Activated gamma-delta T cell treated with anti-CD3 and anti-CD28 coated beads, Interleukin-2, amount 50 U/mL, for 16 hours (primary cell): Measurements from ENCODE around the gene HSPA4L.

ENCODE experiments used
- DNase-seq: peaks from one replicate; pipeline ENCODE4 v3.0.0-alpha.2; 2020; ENCODE audit warnings: low read depth

The HSPA4L gene

DNA sequence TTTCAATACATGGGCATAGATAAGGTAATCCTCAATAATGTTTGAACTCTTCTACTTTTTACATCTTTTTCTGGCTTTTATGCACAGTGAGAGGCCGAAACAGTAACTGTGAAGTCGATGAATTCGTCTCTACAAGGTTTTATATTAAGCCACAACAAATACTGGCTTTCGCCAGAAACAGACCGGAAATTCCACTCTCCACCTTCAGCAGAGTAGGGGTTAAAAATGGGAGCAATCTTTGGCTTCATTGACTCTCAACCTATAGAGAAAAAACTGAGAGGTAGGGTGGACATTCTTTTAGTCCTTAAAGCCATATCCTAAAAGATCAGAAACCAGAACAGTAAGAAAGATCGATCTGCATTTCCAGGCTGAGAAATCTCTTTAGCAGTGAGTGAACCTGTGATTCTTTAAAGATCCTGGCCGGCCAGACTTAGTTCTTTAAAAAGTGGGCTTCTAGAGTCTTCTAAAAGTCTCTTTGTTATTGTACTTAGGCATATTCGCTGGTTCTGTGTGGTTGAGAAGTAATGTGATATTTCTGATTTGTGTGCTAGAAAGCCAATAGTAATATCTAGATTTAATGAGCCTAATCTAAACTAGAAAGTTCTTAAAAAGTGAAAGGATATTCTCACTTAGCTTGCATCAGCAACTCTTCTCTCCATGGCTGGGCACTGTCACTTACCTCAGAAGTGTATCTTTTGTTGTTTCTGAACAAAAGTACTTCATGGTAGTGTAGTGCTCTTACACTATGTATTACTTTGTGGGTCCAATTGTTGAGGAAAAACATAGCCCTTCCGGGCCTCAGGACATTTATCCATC lies 2.0 kb downstream of the HSPA4L start:
- no peak for DNase-seq

- DNase-seq, result no peak
These were observed 6.4 kb downstream of the HSPA4L start for GRCh38 chr4:127788517-127788916.

DNA sequence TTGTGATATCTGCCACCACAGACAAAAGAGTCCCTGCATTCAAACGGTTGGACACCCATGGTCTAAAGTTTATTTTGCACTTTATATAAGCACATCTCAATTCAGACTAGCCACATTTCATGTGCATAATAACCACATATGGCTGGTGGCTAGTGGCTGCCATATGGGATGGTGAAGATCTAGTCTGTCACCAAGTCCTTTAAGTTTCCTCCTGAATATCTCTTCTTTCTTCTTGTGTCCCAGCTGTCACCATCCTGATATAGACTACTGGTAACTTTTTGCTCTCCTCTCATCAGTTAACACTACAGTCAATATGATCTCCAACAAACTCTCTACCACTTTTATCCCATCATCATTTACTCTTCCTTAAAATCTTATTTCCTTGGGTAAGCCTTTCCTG lies 9.3 kb downstream of the HSPA4L start:
- DNase-seq, result no peak

- no peak for DNase-seq
These were observed 11.4 kb downstream of the HSPA4L start for GRCh38 chr4:127793528-127793927.

GRCh38 chr4:127799711-127800110 lies 17.6 kb downstream of the HSPA4L start:
- no peak for DNase-seq

GRCh38 chr4:127809173-127809800 lies 27.2 kb downstream of the HSPA4L start:
- DNase-seq, result no peak

DNA sequence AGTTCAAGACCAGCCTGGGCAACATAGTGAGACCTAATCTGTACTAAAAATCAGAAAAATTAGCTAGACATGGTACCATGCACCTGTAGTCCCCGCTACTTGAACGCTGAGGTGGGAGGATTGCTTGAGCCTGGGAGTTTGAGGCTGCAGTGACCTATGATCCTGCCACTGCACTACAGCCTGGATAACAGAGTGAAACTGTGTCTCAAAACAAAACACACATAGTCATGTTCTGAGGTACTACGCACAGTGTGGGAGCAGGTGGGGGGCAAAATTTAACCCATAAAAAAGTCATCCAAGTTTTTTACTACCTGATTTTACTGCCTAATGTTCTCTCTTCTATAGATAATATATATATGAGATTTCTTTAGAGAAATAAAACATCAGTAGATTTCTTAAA lies 28.4 kb downstream of the HSPA4L start:
- no peak for DNase-seq

DNA sequence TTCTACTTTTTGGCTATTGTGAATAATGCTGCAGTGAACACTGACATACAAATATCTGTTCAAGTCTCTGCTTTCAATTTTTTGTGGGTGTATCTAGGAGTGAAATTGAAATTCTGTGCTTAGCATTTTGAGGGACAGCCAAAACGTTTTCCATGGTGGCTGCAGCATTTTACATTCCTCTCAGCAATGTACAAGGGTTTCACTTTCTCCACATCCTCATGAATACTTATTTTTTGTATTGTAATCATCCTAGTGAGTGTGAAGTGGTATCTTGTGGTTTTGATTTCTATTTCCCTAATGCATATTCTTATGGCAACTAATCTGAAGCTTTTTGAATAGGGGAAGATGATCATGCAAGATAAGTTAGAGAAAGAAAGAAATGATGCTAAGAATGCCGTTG lies 40.3 kb downstream of the HSPA4L start:
- no peak for DNase-seq

DNA sequence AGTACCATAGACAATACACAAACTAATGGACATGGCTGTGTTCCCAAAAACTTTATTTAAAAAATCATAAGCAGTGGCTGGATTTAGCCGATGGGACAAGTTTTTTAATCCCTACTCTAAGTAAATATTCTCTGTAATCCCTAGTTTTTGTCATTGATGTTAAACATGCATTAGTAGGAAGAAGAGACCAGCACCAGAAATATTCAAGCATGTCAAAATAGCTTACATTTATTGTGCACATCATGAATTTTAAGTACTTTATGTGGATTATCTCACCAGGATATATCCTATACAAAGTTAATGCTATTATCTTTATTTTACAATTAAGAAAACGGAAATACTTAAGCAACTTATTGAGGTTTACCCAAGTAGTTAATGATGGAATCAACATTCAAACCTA lies 46.0 kb downstream of the HSPA4L start:
- no peak for DNase-seq

DNA sequence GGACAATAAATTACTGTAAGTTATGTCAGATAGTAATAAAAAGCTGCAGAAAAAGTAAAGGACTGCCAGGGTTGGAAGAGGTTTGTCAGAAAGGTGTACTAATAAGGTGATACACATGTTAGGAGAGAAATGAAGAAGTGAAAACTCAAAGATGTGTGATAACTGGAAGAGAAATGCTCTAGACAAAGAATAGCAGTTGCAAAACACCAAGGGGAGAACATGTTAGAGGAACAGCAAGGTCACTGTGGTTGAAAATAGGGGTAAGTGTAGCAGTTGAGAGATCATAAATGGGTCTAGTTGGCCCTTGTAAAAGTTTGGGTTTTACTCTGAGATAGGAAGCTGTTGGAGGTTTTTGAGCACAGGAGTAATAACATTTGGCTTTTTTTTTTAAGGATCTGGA lies 46.9 kb downstream of the HSPA4L start:
- DNase-seq, result no peak

DNA sequence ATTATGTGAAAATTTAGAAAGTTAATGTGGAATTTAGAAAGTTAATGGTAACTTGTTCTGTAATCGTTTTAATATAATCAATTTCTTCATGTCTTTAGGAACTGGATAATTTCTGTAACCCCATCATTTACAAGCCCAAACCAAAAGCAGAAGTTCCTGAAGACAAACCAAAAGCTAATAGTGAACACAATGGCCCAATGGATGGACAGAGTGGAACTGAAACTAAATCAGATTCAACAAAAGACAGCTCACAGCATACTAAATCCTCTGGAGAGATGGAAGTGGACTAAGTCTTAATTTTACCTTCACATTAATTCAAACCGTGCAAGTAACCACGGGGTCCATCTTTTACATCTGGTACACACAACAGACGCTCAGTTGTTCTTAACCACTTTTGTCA lies 50.5 kb downstream of the HSPA4L start:
- DNase-seq, result no peak

GRCh38 chr4:127843704-127844600 lies 61.8 kb downstream of the HSPA4L start:
- DNase-seq, result no peak

DNA sequence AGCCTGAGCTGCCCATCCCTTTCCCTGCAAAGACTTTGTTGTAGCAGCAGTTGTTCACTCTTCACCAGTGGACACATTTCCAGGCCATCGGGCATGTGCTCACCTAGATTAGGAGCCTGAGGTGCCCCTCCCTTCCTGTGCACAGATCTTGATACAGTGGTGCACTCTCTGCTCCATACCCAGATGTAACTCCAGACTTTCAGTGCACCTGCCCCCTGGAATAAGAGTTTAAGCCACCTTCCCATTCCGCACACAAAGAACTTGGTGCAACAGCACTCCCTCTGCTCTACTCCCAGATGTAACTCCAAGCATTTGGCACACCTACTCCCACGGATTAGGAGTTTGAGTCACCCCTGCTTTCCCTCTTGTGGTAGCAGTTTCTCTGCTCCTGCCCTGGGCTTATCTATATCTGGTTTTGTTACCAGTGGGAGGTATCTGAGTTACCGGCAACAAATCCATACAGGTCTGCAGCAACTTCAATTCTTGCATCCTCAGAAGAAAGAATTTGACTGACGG lies 62.5 kb downstream of the HSPA4L start:
- no peak for DNase-seq

DNA sequence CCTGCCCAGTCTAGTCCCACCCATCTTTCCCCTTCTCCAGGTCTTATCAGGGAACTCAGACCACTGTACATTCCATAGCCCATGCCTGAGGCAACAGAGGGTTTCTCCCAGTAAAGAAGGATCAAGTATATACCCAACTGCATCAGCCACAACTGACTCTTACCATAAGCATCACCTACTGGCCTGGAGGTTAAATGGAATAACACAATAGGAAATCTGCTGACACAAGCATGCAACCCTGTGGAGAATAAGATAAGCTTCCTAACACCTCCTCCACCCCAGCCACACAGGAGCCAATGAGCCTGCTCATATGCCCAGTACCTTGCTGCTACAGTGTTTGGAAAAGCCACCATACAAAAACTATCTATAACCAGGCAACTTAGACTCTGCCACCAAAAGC lies 63.9 kb downstream of the HSPA4L start:
- DNase-seq, result no peak

DNA sequence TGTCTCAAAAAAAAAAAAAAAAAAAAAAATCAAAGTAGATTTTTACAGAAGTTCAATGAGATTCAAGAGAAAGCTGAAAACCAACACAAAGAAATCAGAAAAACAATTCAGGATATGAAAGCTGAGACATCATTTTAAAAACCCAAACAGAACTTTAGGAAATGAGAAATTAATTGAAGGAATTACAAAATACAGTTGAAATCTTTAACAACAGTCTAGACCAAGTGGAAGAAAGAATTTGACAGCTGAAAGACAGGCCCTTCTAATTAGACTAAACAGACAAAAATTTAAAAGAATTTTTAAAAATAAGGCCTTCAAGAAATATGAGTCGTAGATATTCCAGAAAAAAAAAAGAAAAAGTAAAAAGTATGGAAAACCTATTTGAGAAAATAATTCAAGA lies 64.6 kb downstream of the HSPA4L start:
- no peak for DNase-seq

GRCh38 chr4:127849505-127850234 lies 67.5 kb downstream of the HSPA4L start:
- DNase-seq, result no peak

GRCh38 chr4:127852661-127853060 lies 70.5 kb downstream of the HSPA4L start:
- no peak for DNase-seq

DNA sequence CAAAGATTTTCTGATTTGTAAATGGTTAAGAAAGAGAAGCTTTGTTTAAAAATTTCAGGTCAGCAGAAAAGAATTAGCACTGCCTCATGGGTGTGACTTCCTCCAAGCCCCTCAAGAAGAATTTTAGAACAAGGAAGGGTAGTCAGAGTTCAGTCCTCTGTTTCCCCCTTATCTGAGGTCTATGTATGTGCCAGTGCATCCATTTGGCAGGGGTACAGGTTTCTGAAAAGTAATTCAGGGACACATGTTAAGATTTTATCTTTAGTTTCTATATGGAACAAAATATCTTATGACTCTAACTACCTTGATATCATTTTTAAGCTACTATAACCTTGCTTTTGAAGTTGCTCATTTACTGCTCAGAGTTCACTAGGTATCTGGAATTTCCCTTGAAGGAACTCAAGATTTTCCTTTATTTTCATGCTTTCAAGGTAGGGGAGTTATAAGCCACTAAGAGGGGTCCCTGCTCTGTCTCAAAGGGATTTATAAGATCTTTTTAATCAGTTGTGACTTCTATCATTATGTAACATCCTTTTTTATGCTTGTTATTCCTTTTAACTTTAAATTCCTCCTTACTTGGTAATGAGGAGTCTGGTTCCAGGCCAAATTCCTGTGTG lies 74.2 kb downstream of the HSPA4L start:
- no peak for DNase-seq

DNA sequence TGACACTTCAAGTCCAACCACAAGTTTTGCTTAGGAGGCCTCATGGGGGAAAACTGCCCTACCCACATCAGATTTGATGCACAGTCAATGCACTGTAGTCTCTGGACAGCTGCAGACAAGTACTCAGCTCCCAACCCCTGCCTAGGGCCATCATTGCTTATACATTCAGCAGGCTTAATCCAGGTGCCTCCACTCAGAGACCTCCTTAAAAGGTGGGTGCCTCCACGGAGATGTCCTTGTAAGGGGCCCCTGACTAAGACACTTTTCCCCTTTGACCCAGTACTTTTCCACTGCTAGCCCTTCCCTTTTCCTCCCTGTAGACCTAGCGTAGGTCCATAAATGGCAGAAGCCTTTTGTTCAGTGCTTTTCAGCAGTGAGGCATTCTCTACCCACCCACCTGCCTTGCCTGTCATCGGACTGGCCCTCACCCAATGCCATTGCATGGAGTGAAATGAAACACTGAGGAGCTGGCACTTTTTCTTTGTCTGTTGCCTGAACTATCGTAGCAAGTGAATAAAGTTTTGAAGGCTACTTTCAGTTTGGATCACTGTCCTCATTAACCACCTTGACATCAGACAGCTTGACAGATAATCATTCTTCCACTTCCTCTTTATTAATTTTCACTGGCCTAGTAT lies 74.8 kb downstream of the HSPA4L start:
- DNase-seq, result no peak

- DNase-seq, result no peak
These were observed 75.5 kb downstream of the HSPA4L start for GRCh38 chr4:127857641-127858040.

DNA sequence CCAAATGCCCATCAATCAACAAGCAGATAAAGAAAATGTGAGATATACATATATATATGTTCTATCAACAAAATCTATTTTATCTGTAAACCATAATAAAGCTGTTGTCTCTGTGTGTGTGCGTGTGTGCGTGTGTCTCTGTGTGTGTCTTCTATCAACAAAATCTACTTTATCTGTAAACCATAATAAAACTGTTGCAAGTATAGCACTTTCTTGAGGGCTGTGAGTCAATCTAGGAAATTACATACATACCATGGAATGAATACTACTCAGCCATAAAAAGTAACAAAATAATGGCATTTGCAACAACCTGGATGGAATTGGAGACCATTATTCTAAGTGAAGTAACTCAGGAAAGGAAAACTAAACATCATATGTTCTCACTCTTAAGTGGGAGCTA lies 86.1 kb downstream of the HSPA4L start:
- DNase-seq, result no peak
